Vagina (tissue), 2 donors: ENCODE data around the gene UBE2V1. TPM values are rescaled to one million over a fixed set of nuclear protein-coding genes. Genes with fewer than 3 reads are reported as not detected.
"Not testable (repeated sequence)": the region's sequence is repeated elsewhere in the genome, so short reads cannot be mapped to it uniquely, and the experiment has no call there.

Source experiments
- DNase-seq, 2 donors: peaks; one replicate each; pipeline ENCODE4 v3.0.0-alpha.2; 2017; ENCODE audit errors: extremely low spot score in 2 of 2
- H3K27ac ChIP-seq: fragments of 200-600 bp; sonication (generic); one replicate; pipeline ENCODE4 v1.5.1; 2019
- H3K27me3 ChIP-seq: fragments of 200-600 bp; sonication (generic); one replicate; pipeline ENCODE4 v1.5.1; 2019
- H3K36me3 ChIP-seq, 2 donors: fragments of 200-600 bp; sonication (generic); one replicate each; pipeline ENCODE4 v1.5.1; 2017 to 2019
- H3K4me1 ChIP-seq: fragments of 200-600 bp; sonication (generic); one replicate; pipeline ENCODE4 v1.5.1; 2019
- H3K4me3 ChIP-seq, 2 donors: fragments of 200-600 bp; sonication (generic); 1 replicate in 1 of 2; 2 replicates in 1 of 2; pipeline ENCODE4 v1.5.1; 2016 to 2019
- H3K9me3 ChIP-seq: fragments of 200-600 bp; sonication (generic); one replicate; pipeline ENCODE4 v1.5.1; 2019
- POLR2A ChIP-seq, 2 donors: fragments of 450-650 bp; IDR thresholded peaks; one replicate each; pipeline ENCODE4 v1.6.1; 2017; ENCODE audit warnings: antibody characterized with exemption in 2 of 2, mild to moderate bottlenecking in 2 of 2, moderate library complexity in 2 of 2
- POLR2AphosphoS5 ChIP-seq, 2 donors: sonication (generic); formaldehyde crosslinking; IDR thresholded peaks; one replicate each; pipeline ENCODE4 v1.9.0; 2017; ENCODE audit warnings: antibody characterized with exemption in 2 of 2, mild to moderate bottlenecking in 2 of 2, low read depth in 1 of 2; ENCODE audit not compliant: insufficient read depth in 1 of 2
- intact Hi-C: fragments of 100-400 bp; cut with DNase I; formaldehyde crosslinking; loops from one replicate; pipeline ENCODE4 v1.15.1; 2023
- total RNA-seq: library from RNA; depleted of rRNA; stranded (reverse); fragments of >200 nt; gene quantifications from one replicate; pipeline ENCODE4 v1.2.3, GENCODE V29; 2016
- TF ChIP-seq, protein P1 (sequence below), 3 experiments: fragments of 450-650 bp in 2 of 3; fragments of 200-600 bp in 1 of 3; sonication (generic) in 1 of 3; IDR thresholded peaks; one replicate each; pipeline ENCODE4 v1.5.1; 2017 to 2019; ENCODE audit warnings: antibody characterized with exemption in 3 of 3, mild to moderate bottlenecking in 2 of 3, moderate library complexity in 2 of 3

UBE2V1 gene
- total RNA-seq, 1 donor from 2014 or later: 74.2 TPM

GRCh38 chr20:50107086-50107660 lies 5.8 kb downstream of the UBE2V1 start:
- intact Hi-C loops: no loop called here
- H3K27me3 ChIP-seq: no peaks in the 10 kb centered on the region
- no peak overlapping the region for H3K27ac ChIP-seq
- H3K36me3 ChIP-seq: no peaks in the 10 kb centered on the region
- no peak overlapping the region for H3K4me3 ChIP-seq
- H3K9me3 ChIP-seq: no peaks in the 10 kb centered on the region
- H3K4me1 ChIP-seq: peaks cover 70% of the 10 kb centered on the region
- TF ChIP-seq, protein P1, sequence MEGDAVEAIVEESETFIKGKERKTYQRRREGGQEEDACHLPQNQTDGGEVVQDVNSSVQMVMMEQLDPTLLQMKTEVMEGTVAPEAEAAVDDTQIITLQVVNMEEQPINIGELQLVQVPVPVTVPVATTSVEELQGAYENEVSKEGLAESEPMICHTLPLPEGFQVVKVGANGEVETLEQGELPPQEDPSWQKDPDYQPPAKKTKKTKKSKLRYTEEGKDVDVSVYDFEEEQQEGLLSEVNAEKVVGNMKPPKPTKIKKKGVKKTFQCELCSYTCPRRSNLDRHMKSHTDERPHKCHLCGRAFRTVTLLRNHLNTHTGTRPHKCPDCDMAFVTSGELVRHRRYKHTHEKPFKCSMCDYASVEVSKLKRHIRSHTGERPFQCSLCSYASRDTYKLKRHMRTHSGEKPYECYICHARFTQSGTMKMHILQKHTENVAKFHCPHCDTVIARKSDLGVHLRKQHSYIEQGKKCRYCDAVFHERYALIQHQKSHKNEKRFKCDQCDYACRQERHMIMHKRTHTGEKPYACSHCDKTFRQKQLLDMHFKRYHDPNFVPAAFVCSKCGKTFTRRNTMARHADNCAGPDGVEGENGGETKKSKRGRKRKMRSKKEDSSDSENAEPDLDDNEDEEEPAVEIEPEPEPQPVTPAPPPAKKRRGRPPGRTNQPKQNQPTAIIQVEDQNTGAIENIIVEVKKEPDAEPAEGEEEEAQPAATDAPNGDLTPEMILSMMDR (IDR thresholded peaks at IDR 0.05): no peak
- no peak for TF ChIP-seq POLR2A (IDR thresholded peaks at IDR 0.05)
- no peak for TF ChIP-seq POLR2AphosphoS5 (IDR thresholded peaks at IDR 0.05; ENCODE audit: insufficient read depth in 1 of 2, low read depth in 1 of 2)
- no peak for DNase-seq

DNA sequence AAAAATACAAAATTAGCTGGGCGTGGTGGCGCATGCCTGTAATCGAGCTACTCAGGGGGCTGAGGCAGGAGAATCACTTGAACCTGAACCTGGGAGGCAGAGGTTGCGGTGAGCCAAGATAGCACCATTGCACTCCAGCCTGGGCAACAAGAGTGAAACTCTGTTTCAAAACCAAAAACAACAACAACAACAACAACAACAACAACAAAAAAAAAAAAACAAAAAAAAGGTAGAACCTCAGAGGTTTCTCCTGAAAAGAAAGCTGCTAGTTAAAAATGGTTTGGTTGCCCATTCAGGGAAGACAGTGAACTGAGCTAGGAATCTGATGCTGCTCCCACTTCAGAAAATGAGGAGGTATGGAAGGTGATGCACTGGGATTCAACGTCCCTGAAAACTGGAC lies 6.3 kb downstream of the UBE2V1 start:
- intact Hi-C loops, H3K36me3 ChIP-seq, DNase-seq, H3K27me3 ChIP-seq, H3K27ac ChIP-seq, H3K4me3 ChIP-seq, H3K9me3 ChIP-seq: not testable (repeated sequence)
- H3K4me1 ChIP-seq: peaks cover 68% of the 10 kb centered on the region

DNA sequence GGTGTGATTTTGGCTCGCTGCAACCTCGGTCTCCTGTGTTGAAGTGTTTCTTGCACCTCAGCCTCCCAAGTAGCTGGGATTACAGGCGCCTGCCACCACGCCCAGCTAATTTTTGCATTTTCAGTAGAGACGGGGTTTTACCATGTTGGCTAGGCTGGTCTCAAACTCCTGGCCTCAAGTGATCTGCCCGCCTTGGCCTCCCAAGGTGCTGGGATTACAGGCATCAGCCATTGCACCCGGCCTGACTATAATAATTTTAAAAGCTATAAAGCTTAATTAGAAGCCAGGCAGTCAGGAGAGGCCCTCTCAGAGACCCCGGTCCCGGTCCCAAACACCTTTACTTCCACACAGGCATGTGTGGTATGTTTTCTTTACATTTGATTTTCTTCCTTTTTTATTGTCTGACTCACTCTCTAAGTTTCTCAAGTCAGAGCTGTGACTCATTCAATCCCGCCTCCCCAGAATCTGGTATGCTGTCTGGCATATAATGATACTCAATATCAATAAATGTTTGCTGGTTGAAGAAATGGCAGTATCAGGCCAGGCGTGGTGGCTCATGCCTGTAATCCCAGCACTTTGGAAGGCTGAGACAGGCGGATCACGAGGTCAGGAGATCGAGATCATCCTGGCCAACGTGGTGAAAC lies 9.4 kb downstream of the UBE2V1 start:
- peaks cover 68% of the 10 kb centered on the region for H3K4me1 ChIP-seq
- H3K27me3 ChIP-seq, H3K36me3 ChIP-seq, DNase-seq, H3K27ac ChIP-seq, H3K4me3 ChIP-seq, H3K9me3 ChIP-seq, intact Hi-C loops: not testable (repeated sequence)

GRCh38 chr20:50102551-50102950 lies 10.4 kb downstream of the UBE2V1 start:
- H3K36me3 ChIP-seq, H3K27ac ChIP-seq, H3K4me3 ChIP-seq, H3K27me3 ChIP-seq, H3K9me3 ChIP-seq, intact Hi-C loops, DNase-seq: not testable (repeated sequence)
- peaks cover 68% of the 10 kb centered on the region for H3K4me1 ChIP-seq

DNA sequence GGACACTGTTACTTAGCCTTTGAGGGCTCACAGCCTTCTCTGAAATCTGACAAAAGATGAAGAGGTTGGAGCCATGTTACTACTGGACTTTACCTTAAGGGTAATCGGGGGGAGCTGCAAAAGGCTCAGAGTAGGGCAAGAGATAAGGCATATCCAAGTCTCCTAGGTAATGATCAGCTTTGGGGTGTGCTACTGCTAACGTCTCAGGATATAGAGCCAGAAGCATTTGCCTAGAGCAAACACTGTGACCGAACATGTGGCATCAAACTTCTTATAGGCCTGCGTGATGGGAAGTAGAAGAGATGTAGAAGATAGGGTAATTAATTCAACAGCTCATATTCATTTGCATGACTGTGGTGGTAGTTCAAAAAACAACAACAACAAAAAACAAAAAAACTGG lies 11.1 kb downstream of the UBE2V1 start:
- intact Hi-C loops: no loop called here
- H3K4me1 ChIP-seq: peaks cover 65% of the 10 kb centered on the region
- H3K9me3 ChIP-seq: no peaks in the 10 kb centered on the region
- H3K36me3 ChIP-seq: no peaks in the 10 kb centered on the region
- TF ChIP-seq, protein P1 (IDR thresholded peaks at IDR 0.05): no peak
- TF ChIP-seq POLR2AphosphoS5 (IDR thresholded peaks at IDR 0.05; ENCODE audit: insufficient read depth in 1 of 2, low read depth in 1 of 2) (no peak), POLR2A (IDR thresholded peaks at IDR 0.05) (no peak)
- no peaks in the 10 kb centered on the region for H3K27me3 ChIP-seq
- H3K27ac ChIP-seq: no peak overlapping the region
- H3K4me3 ChIP-seq: no peak overlapping the region
- no peak for DNase-seq

- H3K36me3 ChIP-seq: peaks cover 0 to 4% of the 10 kb centered on the region in 2 donors
- H3K4me1 ChIP-seq: peaks cover 62% of the 10 kb centered on the region
- intact Hi-C loops: no loop called here
- no peak overlapping the region for H3K27ac ChIP-seq
- no peak overlapping the region for H3K4me3 ChIP-seq
- no peak for DNase-seq
- no peaks in the 10 kb centered on the region for H3K9me3 ChIP-seq
- no peak for TF ChIP-seq POLR2AphosphoS5 (IDR thresholded peaks at IDR 0.05; ENCODE audit: insufficient read depth in 1 of 2, low read depth in 1 of 2)
- TF ChIP-seq POLR2A (IDR thresholded peaks at IDR 0.05): no peak
- H3K27me3 ChIP-seq: no peaks in the 10 kb centered on the region
These were observed 11.7 kb downstream of the UBE2V1 start for GRCh38 chr20:50101281-50101680.

- intact Hi-C loops: no loop called here
- Histone ChIP-seq H3K9me3 (no peaks in the 10 kb centered on the region), H3K27ac (no peak overlapping the region), H3K27me3 (no peaks in the 10 kb centered on the region), H3K36me3 (peaks cover 0 to 11% of the 10 kb centered on the region in 2 donors), H3K4me1 (peaks cover 70% of the 10 kb centered on the region), H3K4me3 (no peak overlapping the region)
- no peak for TF ChIP-seq POLR2AphosphoS5 (IDR thresholded peaks at IDR 0.05; ENCODE audit: insufficient read depth in 1 of 2, low read depth in 1 of 2)
- TF ChIP-seq, protein P1 (IDR thresholded peaks at IDR 0.05): no peak
- TF ChIP-seq POLR2A (IDR thresholded peaks at IDR 0.05): no peak
- no peak for DNase-seq
These were observed 12.4 kb downstream of the UBE2V1 start for GRCh38 chr20:50100552-50100951.
